HEK293 (cell line): Measurements from ENCODE around the gene DUSP16.

Experiments used
- ATF2 ChIP-seq: fragments of 450-650 bp; formaldehyde crosslinking; IDR thresholded peaks from 2 replicates; pipeline ENCODE4 v1.5.1; 2016; ENCODE audit warnings: missing biosample characterization, missing genetic modification characterization, low read depth
- CTCF ChIP-seq: fragments of 450-650 bp; formaldehyde crosslinking; IDR thresholded peaks from 2 replicates; pipeline ENCODE4 v1.5.1; 2016; ENCODE audit warnings: missing biosample characterization, missing genetic modification characterization
- ELK4 ChIP-seq: IDR thresholded peaks from 2 replicates; pipeline ENCODE4 v1.6.1; 2011; ENCODE audit warnings: mild to moderate bottlenecking, low read depth, low read length, borderline replicate concordance
- TRIM28 ChIP-seq: IDR thresholded peaks from 2 replicates; pipeline ENCODE4 v1.6.1; 2011; ENCODE audit warnings: low read length, control low read depth, borderline replicate concordance
- ZFP41 ChIP-seq: fragments of 450-650 bp; formaldehyde crosslinking; IDR thresholded peaks from 2 replicates; pipeline ENCODE4 v1.5.1; 2016; ENCODE audit warnings: missing biosample characterization, missing genetic modification characterization, borderline replicate concordance
- ZNF423 ChIP-seq: fragments of 450-650 bp; formaldehyde crosslinking; IDR thresholded peaks from 2 replicates; pipeline ENCODE4 v1.5.1; 2016; ENCODE audit warnings: missing biosample characterization, missing genetic modification characterization
- ZNF548 ChIP-seq: fragments of 450-650 bp; formaldehyde crosslinking; IDR thresholded peaks from 2 replicates; pipeline ENCODE4 v1.5.1; 2016; ENCODE audit warnings: missing biosample characterization, missing genetic modification characterization
- ZNF561 ChIP-seq: fragments of 450-650 bp; IDR thresholded peaks from 2 replicates; pipeline ENCODE4 v1.5.1; 2018; ENCODE audit warnings: missing biosample characterization, missing genetic modification characterization, borderline replicate concordance
- ZNF76 ChIP-seq: fragments of 450-650 bp; formaldehyde crosslinking; IDR thresholded peaks from 2 replicates; pipeline ENCODE4; 2016; ENCODE audit warnings: low read depth, missing biosample characterization, missing genetic modification characterization, borderline replicate concordance

- TF ChIP-seq CTCF (tag by site-specific recombination) (no peak), ATF2 (no peak), ZNF561 (no peak), ZNF423 (tag by site-specific recombination) (no peak), TRIM28 (no peak), ZFP41 (tag by site-specific recombination) (no peak), ZNF76 (tag by site-specific recombination) (no peak), ELK4 (no peak), ZNF548 (tag by site-specific recombination) (no peak)
Measured at GRCh38 chr12:12548713-12549112, 13.9 kb downstream of the DUSP16 start.
